Hepatic stellate cell (primary cell): ENCODE data around the gene UPB1.
"Not testable (repeated sequence)": the region's sequence is repeated elsewhere in the genome, so short reads cannot be mapped to it uniquely, and the experiment has no call there.

Experiments
- DNase-seq: peaks from one replicate; pipeline ENCODE4 v3.0.0; 2011; ENCODE audit warnings: low spot score

Gene UPB1

DNA sequence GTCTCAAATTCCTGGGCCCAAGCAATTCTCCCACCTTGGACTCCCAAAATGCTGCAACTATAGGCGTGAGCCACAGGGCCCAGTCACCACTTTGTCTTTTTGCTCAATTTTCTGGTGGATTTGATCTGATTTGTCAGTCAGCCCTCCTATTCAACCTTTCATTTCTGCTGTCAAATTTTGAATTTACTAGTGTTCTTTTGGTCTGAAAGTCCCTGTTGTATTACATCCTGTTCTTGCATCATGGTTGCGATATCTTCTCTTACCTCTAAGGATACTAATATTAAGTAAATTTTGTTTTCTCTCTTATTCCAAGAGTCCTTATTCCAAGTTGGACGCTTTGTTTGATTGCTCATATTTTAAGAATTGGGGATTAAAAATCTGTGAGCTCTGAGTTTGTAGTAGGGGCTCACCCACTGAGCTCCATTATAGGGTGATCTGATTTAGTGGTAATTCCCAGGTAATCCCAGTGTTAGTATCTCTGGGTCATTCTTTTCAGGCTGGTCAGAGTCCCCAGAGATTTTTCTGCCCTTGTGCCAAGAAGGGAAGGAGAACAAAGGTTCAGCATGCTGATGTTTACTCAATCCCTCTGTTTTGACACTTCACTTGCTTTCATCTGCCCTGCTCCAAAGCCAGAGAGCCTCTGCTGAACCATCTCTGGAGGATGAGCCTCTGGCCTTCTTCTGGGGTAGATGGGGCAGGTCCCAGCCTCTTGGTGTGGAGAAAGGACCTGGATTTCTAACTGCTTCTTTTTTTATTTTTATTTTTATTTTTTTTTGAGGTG lies 10.0 kb downstream of the UPB1 start:
- no peak for DNase-seq

DNA sequence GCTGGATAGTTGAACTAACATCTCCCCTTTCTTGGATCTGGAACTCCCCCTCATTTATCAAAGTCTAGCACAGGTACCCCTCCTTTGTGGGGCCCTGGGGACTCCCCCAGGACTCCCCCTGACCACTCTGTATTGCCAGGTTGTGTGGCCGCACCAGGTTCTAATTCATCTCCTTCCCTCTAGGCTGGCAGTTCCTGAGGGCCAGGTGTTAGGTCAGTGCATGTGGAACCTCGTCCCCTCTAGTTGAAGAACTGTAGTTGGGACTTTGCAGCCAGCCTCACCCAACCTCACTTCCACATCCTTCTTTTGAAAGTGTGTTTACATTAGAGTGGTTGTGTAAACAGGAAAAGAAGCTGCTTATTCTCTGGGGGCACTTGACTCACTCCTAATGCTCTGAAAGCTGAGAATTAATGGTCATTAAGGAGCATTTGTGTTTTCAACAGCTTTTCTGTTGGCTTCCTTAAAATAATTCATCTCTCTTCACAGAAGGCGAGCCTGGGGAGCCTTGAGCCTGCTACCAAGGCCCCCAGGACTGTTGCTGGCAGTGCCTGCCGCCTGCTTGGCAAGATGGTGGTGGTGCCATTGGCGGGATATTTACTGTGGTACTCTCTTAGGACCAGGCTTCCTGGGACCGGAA lies 11.8 kb downstream of the UPB1 start:
- peak; percentile 53 for DNase-seq

DNA sequence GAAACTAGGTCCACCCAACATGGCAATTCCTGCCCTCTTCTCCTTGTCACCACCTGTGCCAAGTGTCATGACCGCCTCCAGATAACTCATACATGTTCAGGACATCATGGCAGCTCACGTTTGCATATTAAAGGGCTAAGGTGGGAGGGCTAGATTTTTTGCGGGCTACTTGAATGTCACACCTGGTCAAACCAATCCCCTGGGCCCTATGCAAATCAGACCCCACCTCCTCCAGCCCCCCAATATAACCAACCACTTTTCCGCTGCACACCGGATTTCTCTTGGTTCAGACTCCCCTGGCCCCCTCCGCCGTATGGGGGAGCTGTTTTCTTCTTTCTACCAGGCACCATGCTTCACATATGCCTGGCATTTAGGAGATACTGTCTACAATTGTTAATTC lies 12.6 kb downstream of the UPB1 start:
- no peak for DNase-seq

DNA sequence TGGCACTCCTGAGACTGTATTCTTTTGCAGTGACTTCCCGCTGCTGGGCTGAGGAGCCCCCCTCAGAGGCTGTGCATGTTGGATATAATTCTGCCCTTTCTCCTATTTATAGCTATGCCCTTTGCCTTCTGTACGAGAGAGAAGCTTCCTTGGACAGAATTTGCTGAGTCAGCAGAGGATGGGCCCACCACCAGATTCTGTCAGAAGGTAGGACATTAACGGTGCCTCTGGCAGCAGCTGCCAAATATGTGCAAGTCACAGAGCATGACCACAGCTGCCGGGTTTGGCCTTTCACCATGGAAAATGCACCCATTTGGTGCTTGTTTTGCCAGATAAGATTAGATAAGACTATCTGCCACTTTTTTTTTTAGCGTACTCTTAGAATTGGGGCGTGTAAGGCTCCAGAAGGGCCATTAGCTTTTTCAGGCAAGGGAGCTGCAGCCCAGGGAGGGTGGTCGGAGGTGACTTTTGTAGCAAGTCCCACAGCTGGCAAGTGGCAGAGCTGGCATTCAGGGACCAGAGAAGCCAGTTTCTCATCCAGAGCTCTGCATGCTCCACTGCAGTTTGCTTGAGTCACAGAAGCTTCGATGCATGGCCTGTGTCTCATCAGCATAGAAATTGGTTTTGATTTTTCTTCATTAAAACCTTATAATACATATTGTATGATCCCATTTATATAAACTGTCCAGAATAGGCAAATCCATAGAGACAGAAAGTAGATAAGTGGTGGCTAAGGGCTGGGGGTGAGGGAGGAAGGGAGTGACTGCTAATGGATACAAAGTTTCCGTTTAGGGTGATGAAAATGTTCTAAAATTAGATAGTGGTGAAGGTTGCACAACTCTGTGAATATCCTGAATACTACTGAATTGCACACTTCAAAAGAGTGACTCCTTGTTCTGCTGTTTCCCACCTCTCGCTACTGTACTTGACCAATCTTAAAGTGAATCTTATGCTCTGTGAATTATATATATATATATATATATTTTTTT lies 15.8 kb downstream of the UPB1 start:
- peak; percentile 48 for DNase-seq

DNA sequence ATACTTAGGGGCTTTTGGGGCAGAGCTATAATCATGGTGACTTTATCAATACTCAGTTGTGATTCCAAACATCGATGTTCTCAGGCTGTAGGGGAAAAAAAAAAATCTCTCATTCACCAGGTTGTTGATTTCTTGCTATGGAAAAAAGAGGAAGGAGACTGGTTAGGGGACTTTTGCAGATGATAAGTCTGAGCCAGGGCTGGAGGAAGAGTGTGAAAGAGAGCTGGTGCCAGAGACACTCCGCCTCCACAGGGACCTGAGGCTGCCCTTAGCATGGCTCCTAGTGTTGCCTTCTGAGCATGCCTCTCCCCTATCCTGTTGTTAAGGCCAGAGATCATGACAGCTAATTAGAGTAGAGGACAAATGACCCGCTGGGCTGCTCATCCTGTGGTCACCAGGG lies 16.9 kb downstream of the UPB1 start:
- DNase-seq = no peak

DNA sequence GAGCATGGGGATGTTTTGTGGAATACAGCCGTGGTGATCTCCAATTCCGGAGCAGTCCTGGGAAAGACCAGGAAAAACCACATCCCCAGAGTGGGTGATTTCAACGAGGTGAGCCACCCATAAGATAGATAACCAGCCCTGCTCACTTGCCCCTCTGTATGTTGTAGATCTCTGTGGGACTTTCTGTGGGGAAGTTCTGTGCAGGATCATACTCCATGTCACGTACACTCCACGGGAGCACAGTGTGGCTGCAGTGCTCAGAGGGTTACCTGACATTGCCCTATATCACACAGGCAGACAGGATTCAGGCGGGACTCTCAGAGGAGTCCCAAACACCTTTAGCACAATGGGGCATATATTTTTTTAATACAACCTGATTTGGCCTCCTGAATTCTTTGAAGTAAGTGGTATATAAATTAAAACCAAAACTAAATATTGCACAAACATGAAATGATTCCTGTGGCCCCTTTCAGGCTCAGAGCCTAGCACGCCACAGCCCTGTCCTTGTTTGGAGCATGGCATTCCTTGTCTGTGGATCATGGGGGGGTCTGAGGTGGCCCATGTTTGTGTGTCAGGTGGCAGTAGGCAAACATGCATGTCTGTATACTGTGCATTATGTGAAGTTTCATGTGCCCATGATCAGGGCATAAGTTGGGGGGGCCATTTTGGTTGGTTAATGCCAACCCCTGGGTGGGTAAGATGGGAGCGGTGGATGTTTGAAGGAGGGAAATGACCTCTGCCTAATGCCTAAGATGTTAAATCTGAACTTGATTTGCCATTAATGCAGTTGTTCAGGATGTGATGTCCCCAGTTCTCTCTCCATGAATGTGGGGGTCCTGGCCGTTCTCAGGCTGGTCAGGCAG lies 18.5 kb downstream of the UPB1 start:
- no peak for DNase-seq

DNA sequence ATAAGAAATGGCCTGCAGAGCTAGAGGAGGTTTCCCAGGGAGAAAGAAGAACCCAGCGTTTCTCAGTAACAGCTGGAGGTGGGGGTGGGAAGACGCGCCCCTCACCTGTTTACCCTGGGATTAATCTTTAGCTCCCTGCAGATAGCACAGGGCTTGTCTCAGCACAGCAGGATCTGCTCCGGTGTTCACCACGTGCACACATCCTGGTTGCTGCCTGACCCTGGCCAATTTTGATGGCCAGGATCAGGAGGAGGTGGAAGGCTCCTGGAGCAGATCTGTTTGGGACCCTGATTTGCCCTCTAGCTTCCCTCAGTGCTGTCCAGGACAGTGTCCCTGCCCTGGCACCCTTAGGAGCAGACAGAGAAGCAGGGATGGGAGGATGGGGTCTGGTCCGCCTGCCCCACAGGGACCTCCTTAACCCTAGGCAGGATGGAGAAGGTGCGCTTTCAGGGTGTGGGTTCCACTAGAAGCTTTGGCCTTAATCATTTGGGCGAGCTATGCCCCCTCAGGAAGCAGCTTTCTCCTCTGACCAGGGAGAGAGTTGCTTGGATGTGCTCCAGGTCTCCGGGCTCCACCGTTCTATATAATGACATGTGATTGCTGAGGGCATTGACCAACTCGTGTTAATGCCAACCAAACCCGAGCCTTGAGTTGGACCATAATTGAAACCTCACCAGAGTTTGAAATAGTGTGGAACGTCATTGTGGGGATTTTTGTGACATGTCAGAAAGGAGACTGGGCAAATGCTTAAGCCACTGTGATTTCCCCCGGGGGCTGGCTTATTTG lies 19.3 kb downstream of the UPB1 start:
- DNase-seq = no peak

DNA sequence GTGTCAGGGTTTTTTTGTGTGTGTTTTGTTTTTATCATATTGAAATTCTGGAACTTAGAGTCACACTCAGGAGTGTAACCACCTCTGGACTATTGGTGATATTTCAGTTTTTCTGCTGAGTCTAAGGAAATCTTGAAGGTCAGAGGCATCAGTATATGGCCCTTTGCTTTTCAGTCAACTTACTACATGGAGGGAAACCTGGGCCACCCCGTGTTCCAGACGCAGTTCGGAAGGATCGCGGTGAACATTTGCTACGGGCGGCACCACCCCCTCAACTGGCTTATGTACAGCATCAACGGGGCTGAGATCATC lies 19.9 kb downstream of the UPB1 start:
- no peak for DNase-seq

DNA sequence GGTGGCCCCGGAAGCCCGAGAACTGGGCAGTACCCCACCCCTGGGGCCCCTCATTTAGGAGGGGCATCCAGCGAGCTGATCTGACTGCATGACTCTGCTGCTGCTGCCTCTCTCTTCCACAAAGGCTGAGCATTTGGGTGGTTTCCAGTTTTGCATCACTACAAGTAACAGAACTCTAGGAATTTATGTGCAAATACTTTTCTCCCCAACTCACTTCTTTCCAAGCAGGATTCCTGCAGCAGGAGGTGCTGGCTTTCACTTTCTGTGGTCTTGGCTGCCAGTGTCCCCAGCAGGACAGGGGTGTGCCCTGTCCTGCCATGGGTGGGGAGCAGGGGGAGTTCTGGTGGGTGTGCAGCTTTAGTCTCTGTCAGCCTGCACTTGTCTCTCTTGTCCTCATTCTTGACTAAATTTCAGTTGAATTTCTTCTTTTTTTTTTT lies 21.2 kb downstream of the UPB1 start:
- DNase-seq = peak; percentile 92

DNA sequence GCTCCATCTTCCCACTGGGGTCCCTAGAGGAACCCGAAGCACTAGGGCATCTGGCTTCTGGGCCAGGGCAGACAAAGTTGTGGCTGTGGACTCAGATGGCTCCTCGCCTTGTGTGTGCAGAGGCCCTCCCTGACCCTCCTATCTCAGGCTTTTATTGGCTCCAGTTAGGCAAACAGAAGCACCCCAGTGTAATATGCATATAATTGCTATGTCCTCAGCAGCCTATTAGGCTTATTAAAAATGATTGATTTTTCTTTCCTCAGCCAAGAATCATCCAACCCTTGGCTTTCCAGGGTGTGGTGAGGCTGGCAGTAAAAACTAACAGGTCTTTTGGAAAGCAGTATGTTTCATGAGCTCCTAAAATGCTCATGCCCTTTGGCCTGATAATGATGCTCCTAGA lies 22.3 kb downstream of the UPB1 start:
- no peak for DNase-seq

DNA sequence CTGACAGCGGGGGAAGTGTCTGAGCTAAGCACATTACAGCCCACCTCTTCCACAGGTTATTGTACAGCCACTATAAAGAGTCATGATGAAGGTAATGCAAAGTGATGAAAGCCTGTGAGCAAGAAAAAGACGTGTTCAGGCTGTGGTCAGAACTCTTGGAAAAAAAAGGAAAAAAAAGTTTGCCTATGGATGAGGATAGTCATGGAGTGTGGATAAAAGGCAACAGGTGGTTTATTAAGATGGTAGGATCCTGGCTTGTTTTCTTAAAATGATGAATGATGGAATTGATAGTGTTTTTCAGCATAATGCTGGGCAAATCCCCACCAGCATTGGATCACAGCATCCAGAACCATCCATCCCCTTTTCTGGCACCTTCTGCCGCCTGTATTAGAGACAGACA lies 23.1 kb downstream of the UPB1 start:
- DNase-seq = no peak

DNA sequence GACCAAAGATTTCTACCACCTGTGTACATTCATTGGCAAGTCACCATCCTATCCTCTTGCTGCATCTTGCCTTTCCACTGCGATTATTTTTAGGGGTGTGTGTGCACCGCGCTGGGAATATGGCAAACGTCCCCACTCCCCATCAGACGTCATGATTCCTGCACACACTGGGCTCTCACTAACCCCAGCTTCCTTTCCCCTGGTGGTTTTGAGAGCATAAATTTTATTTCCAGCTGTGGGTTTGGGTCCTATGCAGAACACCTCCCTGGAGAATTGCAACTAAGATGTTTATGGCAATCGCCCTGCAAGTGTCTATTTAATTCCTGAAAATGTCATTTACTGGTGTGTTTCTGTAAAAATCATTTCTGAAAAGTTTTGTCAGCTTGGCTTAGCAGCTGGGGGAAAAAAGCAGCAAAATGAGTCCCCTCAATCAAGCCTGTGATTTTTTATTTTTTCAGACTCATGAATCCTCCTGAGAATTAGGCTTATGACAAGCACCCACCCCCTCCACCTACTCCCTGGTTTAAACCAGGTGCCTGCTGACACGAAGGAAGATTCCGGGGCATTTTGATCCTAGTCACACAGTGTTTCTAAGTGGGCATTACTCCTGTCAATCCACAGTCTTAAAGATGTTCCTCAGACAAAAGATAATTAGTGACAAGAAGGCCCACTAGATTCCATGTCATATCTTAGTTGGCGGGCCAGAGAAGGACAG lies 23.8 kb downstream of the UPB1 start:
- DNase-seq = no peak

DNA sequence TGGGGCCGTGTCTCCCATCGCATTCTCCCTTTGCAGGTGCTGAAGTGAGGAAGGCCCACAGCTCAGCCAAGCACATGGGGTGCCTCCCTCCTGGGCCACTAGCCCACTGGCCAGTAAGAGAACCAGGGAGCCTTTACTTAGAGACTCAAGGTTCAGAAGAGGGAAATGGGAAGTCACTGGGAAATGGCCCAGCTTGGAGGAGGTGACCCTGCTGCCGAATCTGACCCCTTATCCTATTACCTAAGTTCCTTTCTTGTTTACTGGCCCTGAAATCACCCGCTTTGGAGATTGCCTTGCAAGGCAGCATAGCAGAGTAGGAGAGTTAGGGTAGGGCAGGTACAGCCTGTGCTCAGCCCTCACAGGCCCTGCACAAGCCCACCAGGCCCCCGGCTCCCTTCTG lies 24.4 kb downstream of the UPB1 start:
- DNase-seq = no peak

DNA sequence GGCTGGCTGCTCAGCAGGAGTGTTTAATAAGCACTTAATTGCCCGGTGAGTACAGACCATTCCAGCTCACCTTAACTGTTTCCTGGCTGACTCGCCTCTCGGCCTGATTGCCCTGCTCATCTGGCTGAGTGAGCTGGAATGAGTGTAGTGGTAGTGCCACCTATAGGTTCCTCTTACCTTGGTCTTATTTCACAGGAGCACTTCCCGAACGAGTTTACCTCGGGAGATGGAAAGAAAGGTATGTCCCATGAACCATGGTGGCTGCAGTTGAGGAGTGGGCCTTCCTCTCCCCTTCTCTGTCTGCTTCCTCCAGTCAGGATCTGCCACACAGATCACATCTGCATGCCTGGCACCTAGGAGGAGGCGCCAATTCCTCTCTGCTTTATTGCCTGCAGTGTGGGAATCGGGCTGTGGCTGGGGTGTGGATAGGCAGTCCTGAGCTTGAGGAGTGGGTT lies 26.7 kb downstream of the UPB1 start:
- peak; percentile 51 for DNase-seq

DNA sequence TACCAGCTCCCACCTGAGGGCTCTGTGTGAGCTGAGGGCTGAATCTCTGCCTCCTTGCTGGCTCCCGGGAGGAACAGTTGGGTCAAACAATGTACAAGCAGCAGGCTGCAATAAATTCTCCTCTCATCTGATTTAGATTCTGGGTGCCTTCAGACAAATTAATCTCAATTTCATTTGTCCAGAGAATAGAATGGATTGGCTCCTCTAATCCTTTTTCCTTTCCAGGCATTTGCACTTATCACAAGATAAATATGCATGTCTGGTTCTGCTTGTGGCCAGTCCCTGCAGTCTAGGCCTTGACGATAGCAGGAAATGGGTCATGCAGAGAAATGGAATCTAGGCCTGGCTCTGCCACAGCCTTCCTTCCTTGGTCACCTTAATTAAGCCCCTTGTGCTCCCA lies 28.7 kb downstream of the UPB1 start:
- peak; percentile 52 for DNase-seq

DNA sequence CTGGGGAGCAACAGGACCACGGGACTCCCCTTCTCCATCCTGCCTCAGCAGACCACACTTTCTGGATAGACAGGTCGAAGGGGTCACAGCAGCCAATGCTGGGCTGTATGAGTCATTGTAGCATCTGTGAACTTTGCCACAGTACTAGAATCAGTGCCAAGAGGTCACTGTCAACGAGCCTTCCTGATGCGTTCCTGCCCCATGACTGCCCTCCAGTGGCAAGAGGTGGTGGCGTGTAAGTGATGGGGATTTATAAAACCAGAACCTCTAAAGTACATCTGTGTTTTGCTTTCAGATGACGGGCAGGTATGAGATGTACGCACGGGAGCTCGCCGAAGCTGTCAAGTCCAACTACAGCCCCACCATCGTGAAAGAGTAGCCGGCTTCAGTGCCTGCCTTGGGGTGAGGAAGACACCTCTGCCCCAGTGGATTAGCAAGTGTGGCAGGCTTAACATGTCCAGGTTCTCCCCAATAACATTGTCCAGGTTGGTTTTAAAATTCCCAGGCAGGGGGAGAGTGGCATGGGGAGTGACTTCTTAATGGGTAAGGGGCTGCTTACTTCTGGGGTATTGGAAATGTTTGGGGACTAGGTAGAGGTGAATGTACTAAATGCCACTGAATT lies 30.4 kb downstream of the UPB1 start:
- peak; percentile 67 for DNase-seq

DNA sequence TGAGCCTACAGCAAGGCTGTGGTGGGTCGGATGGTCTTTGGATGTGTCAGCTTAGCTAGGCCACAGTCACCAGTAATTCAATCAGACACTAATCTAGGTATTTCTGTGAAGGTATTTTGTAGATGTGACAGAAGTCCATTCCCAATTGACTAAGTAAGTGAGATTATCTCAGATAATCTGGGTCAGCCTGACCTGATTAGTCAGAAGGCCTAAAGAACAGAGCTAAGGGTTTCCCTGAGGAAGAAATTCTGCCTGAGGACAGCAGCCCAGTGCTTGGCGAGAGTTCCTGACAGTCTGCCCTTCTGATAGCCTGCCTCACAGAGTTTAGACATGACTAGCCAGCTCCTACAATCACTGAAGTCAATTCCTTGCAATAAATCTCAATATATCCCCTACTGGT lies 31.1 kb downstream of the UPB1 start:
- no peak for DNase-seq

DNA sequence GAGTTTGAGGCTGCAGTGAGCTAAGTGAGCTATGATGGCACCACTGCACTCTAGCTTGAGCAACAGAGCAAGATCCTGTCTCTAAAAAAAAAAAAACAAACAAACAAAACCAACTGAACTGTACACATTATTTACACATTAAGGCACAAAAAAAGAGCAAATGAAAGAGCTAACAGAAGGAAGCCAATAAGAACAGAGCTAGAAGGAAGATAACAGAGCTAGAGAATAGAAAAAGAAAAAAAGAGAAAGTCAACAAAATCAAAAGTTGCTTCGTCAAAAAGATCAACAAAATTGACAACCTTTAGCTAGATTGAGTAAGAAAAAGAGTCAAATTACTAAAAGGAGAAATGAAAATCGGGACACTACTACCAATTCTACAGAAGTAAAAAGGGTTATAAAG lies 34.8 kb downstream of the UPB1 start:
- DNase-seq = no peak

DNA sequence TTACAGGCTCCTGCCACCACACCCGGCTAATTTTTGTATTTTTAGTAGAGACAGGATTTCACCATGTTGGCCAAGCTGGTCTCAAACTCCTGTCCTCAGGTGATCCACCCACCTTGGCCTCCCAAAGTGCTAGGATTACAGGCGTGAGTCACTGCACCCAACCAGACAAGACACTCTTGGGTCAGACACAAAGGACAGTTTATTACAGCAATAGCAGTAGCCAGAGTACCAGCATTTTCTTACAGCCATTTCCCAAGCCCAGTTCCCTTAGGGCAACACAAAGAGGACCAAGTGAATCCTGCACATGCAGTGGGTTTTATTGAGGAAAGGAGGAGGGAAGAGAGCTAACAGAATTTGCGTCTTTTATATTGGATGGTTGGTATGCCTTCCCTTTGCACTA lies 35.8 kb downstream of the UPB1 start:
- DNase-seq = not testable (repeated sequence)

DNA sequence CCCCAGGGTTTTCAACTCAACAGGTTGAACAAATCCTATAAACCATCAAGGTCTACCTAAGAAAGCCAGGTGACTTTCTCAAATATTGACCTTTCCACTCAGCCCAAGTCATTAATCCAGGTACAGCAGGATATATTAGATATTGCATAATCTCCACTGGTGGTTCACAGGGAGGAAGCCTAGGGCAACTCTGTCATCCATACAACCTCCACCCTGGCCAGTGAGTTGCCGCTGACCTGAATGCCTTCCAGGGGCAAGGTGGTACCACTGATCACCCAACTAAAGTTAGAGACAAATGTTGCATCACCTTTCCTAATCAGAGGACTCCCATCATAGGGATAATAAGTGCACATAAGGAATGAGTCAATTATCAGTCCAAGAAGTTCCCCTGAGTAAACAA lies 36.9 kb downstream of the UPB1 start:
- no peak for DNase-seq
